Sigmoid colon (tissue), 3 donors: ENCODE measurements around the gene MOCS1.

Experiments
- POLR2A ChIP-seq, 2 donors: fragments of 450-650 bp; IDR thresholded peaks; one replicate each; pipeline ENCODE4 v1.6.1; 2016; ENCODE audit warnings: antibody characterized with exemption in 2 of 2, mild to moderate bottlenecking in 2 of 2, moderate library complexity in 2 of 2
- TF ChIP-seq, protein P1 (sequence below), 4 experiments: fragments of 450-650 bp in 3 of 4; fragments of 200-600 bp in 1 of 4; IDR thresholded peaks; one replicate each; pipeline ENCODE4 v1.5.1; 2016 to 2019; ENCODE audit warnings: antibody characterized with exemption in 4 of 4, mild to moderate bottlenecking in 3 of 4, moderate library complexity in 2 of 4

DNA sequence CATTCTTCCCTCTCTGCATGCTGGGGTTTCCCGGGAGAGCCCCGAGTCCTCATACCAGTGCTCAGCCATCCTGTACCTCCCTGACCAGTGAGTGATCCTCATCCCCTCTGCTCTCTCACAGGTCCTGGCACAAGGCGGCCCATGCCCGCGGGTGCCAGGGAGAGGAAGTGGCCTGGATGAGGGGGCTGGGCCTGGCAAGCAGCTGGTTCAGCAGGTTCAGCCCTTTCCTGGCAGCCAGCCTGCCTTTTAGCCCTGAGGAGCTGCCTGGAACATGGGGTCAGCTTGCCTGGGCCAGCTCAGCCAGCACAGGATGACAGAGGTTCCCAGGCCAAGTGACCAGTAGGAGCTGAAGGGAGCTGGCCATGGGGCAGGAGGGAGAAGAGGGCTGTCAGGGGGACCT lies 10.9 kb downstream of the MOCS1 start:
- TF ChIP-seq POLR2A (IDR thresholded peaks at IDR 0.05): no peak
- TF ChIP-seq, protein P1, sequence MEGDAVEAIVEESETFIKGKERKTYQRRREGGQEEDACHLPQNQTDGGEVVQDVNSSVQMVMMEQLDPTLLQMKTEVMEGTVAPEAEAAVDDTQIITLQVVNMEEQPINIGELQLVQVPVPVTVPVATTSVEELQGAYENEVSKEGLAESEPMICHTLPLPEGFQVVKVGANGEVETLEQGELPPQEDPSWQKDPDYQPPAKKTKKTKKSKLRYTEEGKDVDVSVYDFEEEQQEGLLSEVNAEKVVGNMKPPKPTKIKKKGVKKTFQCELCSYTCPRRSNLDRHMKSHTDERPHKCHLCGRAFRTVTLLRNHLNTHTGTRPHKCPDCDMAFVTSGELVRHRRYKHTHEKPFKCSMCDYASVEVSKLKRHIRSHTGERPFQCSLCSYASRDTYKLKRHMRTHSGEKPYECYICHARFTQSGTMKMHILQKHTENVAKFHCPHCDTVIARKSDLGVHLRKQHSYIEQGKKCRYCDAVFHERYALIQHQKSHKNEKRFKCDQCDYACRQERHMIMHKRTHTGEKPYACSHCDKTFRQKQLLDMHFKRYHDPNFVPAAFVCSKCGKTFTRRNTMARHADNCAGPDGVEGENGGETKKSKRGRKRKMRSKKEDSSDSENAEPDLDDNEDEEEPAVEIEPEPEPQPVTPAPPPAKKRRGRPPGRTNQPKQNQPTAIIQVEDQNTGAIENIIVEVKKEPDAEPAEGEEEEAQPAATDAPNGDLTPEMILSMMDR (IDR thresholded peaks at IDR 0.05): no peak
